GM19351 (cell line): ENCODE data around the gene SLC17A7.

Experiments
- ATAC-seq: cut with Tn5 transposase; IDR thresholded peaks from one replicate; pipeline ENCODE4 v1.9.1; 2021; ENCODE audit warnings: mild to moderate bottlenecking, moderate library complexity; ENCODE audit not compliant: unreplicated experiment

SLC17A7 gene

GRCh38 chr19:49382639-49383038 is 58.7 kb downstream of the SLC17A7 start:
- no peak for ATAC-seq

DNA sequence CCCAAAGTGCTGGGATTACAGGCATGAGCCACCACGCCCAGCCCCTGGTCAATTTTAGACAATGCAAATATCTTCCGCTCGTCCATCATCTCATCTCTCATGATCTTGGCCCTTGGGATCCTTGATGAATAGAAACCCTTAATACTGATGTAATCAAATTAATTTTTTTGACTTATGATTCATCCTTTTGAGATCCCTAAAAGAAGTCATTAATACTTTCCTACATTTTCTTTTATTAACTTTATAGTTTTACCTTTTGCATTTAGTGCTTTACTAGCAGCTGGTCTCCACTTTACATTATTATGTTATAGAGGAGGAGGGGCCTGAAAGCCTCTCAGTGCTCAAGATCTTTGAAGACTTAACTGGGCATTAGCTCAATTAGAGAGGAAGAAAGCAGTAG is 60.9 kb downstream of the SLC17A7 start:
- no peak for ATAC-seq
